Activated CD4-positive, alpha-beta T cell treated with anti-CD3 and anti-CD28 coated beads, Interleukin-2, amount 10 ng/mL, durations not matched to agents 24 days and 14 days (primary cell): Measurements from ENCODE around the gene PCGF3. TPM values are rescaled to one million over a fixed set of nuclear protein-coding genes. Genes with fewer than 3 reads are reported as not detected.
A peak's percentile ranks its signal among the peaks of the same experiment; 100 is the strongest.
"Not testable (repeated sequence)": the region's sequence is repeated elsewhere in the genome, so short reads cannot be mapped to it uniquely, and the experiment has no call there.

Experiments
- DNase-seq: peaks from one replicate; pipeline ENCODE4 v3.0.0; 2022
- H3K27ac Mint-ChIP-seq: one replicate; pipeline ENCODE4 v1.8.0; 2022; ENCODE audit warnings: mild to moderate bottlenecking, mixed read lengths
- H3K27me3 Mint-ChIP-seq: one replicate; pipeline ENCODE4 v1.8.0; 2022; ENCODE audit warnings: mixed read lengths
- H3K36me3 Mint-ChIP-seq: one replicate; pipeline ENCODE4 v1.8.0; 2022; ENCODE audit warnings: low read depth, mild to moderate bottlenecking, mixed read lengths
- H3K4me1 Mint-ChIP-seq: one replicate; pipeline ENCODE4 v1.8.0; 2021; ENCODE audit warnings: mixed read lengths
- H3K4me3 Mint-ChIP-seq: one replicate; pipeline ENCODE4 v1.8.0; 2022; ENCODE audit warnings: mild to moderate bottlenecking, moderate library complexity, mixed read lengths
- H3K9me3 Mint-ChIP-seq: one replicate; pipeline ENCODE4 v1.8.0; 2021; ENCODE audit warnings: mixed read lengths
- intact Hi-C: fragments of 100-400 bp; cut with micrococcal nuclease; formaldehyde crosslinking; loops from one replicate; pipeline ENCODE4 v1.15.1; 2023
- total RNA-seq: library from RNA; stranded (reverse); gene quantifications from 2 replicates; pipeline ENCODE4 v1.2.3, GENCODE V29; 2022

The PCGF3 gene
- total RNA-seq, 1 donor from 2014 or later = 34.5 TPM

- Mint-ChIP-seq H3K27me3 (peaks cover 24% of the 10 kb centered on the region), H3K9me3 (no peaks in the 10 kb centered on the region), H3K36me3 (no peaks in the 10 kb centered on the region), H3K4me1 (no peaks in the 10 kb centered on the region), H3K27ac (no peak overlapping the region), H3K4me3 (no peak overlapping the region)
- intact Hi-C loops = no loop called here
- no peak for DNase-seq
Measured at GRCh38 chr4:689723-690122, 15.9 kb upstream of the PCGF3 start.

GRCh38 chr4:692771-693554 is 12.7 kb upstream of the PCGF3 start:
- H3K4me3 Mint-ChIP-seq = no peak overlapping the region
- no peaks in the 10 kb centered on the region for H3K4me1 Mint-ChIP-seq
- intact Hi-C loops = no loop called here
- H3K27ac Mint-ChIP-seq = no peak overlapping the region
- H3K36me3 Mint-ChIP-seq = no peaks in the 10 kb centered on the region
- H3K9me3 Mint-ChIP-seq = no peaks in the 10 kb centered on the region
- DNase-seq = no peak
- H3K27me3 Mint-ChIP-seq = peaks cover 27% of the 10 kb centered on the region

GRCh38 chr4:694341-694940 is 11.2 kb upstream of the PCGF3 start:
- H3K9me3 Mint-ChIP-seq, H3K36me3 Mint-ChIP-seq, H3K4me3 Mint-ChIP-seq, DNase-seq, intact Hi-C loops, H3K4me1 Mint-ChIP-seq, H3K27ac Mint-ChIP-seq: not testable (repeated sequence)
- peaks cover 26% of the 10 kb centered on the region for H3K27me3 Mint-ChIP-seq

- Mint-ChIP-seq H3K36me3 (no peaks in the 10 kb centered on the region), H3K4me1 (peaks cover 18% of the 10 kb centered on the region), H3K27me3 (peaks cover 5% of the 10 kb centered on the region), H3K27ac (peak overlapping the region; percentile 79), H3K9me3 (no peaks in the 10 kb centered on the region), H3K4me3 (no peak overlapping the region)
- DNase-seq = no peak
- intact Hi-C loops = no loop called here
Measured at GRCh38 chr4:699816-700580, 5.6 kb upstream of the PCGF3 start.

- peaks cover 2% of the 10 kb centered on the region for H3K27me3 Mint-ChIP-seq
- no peaks in the 10 kb centered on the region for H3K9me3 Mint-ChIP-seq
- DNase-seq = no peak
- H3K4me1 Mint-ChIP-seq = peaks cover 21% of the 10 kb centered on the region
- intact Hi-C loops = no loop called here
- H3K27ac Mint-ChIP-seq = peak overlapping the region; percentile 40
- no peaks in the 10 kb centered on the region for H3K36me3 Mint-ChIP-seq
- H3K4me3 Mint-ChIP-seq = no peak overlapping the region
Measured at GRCh38 chr4:700587-701264, 4.9 kb upstream of the PCGF3 start.

GRCh38 chr4:702618-703048 is 3.0 kb upstream of the PCGF3 start:
- Mint-ChIP-seq H3K36me3 (no peaks in the 10 kb centered on the region), H3K27ac (no peak overlapping the region), H3K4me1 (peaks cover 21% of the 10 kb centered on the region), H3K9me3 (no peaks in the 10 kb centered on the region), H3K27me3 (no peaks in the 10 kb centered on the region), H3K4me3 (no peak overlapping the region)
- no peak for DNase-seq
- intact Hi-C loops = no loop called here

- no peaks in the 10 kb centered on the region for H3K9me3 Mint-ChIP-seq
- H3K4me1 Mint-ChIP-seq = peaks cover 22% of the 10 kb centered on the region
- no peak overlapping the region for H3K27ac Mint-ChIP-seq
- intact Hi-C loops = loop anchor here (2.0 kb wide), 1 partner anchor 29 kb away; the partner anchor contains the start of genes ATP5ME and MYL5
- no peak for DNase-seq
- H3K4me3 Mint-ChIP-seq = no peak overlapping the region
- H3K36me3 Mint-ChIP-seq = peaks cover under 1% of the 10 kb centered on the region
- H3K27me3 Mint-ChIP-seq = no peaks in the 10 kb centered on the region
Measured at GRCh38 chr4:703336-704197, 2.1 kb upstream of the PCGF3 start.

GRCh38 chr4:704198-704891 is 1.3 kb upstream of the PCGF3 start:
- Mint-ChIP-seq H3K9me3 (no peaks in the 10 kb centered on the region), H3K36me3 (peaks cover 2% of the 10 kb centered on the region), H3K27ac (no peak overlapping the region), H3K27me3 (no peaks in the 10 kb centered on the region), H3K4me1 (peaks cover 22% of the 10 kb centered on the region), H3K4me3 (peak overlapping the region; percentile 91)
- DNase-seq = no peak
- intact Hi-C loops = loop anchor here (2.0 kb wide), 1 partner anchor 30 kb away; the partner anchor contains the start of genes ATP5ME and MYL5

- no peaks in the 10 kb centered on the region for H3K9me3 Mint-ChIP-seq
- peaks cover 20% of the 10 kb centered on the region for H3K4me1 Mint-ChIP-seq
- H3K27me3 Mint-ChIP-seq = no peaks in the 10 kb centered on the region
- H3K36me3 Mint-ChIP-seq = peaks cover 3% of the 10 kb centered on the region
- intact Hi-C loops = loop anchor here (1.0 to 2.0 kb wide), 3 partner anchors 21 to 77 kb away; partner anchors contain the start of genes ATP5ME and MYL5
- H3K4me3 Mint-ChIP-seq = peak overlapping the region; percentile 91
- no peak for DNase-seq
- peak overlapping the region; percentile 86 for H3K27ac Mint-ChIP-seq
Measured at GRCh38 chr4:704971-705277, 708 bp upstream of the PCGF3 start.

GRCh38 chr4:706083-706633 is 526 bp downstream of the PCGF3 start:
- Mint-ChIP-seq H3K4me1 (peaks cover 14% of the 10 kb centered on the region), H3K4me3 (peak overlapping the region; percentile 91)
- intact Hi-C loops, H3K36me3 Mint-ChIP-seq, DNase-seq, H3K27ac Mint-ChIP-seq, H3K27me3 Mint-ChIP-seq, H3K9me3 Mint-ChIP-seq: not testable (repeated sequence)

- no peak overlapping the region for H3K27ac Mint-ChIP-seq
- H3K9me3 Mint-ChIP-seq = no peaks in the 10 kb centered on the region
- no peak for DNase-seq
- peaks cover 14% of the 10 kb centered on the region for H3K4me1 Mint-ChIP-seq
- no peaks in the 10 kb centered on the region for H3K27me3 Mint-ChIP-seq
- intact Hi-C loops = no loop called here
- H3K36me3 Mint-ChIP-seq = peaks cover 5% of the 10 kb centered on the region
- H3K4me3 Mint-ChIP-seq = no peak overlapping the region
Measured at GRCh38 chr4:706834-707598, 1.4 kb downstream of the PCGF3 start.
